Stimulated activated CD4-positive, alpha-beta T cell treated with anti-CD3 and anti-CD28 coated beads, Interleukin-1b, Interleukin-23, amount 100 ng/mL, for 4 hours (primary cell): Measurements from ENCODE around the gene DENND1A.
"Not testable (repeated sequence)": the region's sequence is repeated elsewhere in the genome, so short reads cannot be mapped to it uniquely, and the experiment has no call there.

Experiments
- DNase-seq, 2 donors: peaks; one replicate each; pipeline ENCODE4 v3.0.0-alpha.2; 2020; ENCODE audit warnings: low read depth in 2 of 2

DENND1A gene

DNA sequence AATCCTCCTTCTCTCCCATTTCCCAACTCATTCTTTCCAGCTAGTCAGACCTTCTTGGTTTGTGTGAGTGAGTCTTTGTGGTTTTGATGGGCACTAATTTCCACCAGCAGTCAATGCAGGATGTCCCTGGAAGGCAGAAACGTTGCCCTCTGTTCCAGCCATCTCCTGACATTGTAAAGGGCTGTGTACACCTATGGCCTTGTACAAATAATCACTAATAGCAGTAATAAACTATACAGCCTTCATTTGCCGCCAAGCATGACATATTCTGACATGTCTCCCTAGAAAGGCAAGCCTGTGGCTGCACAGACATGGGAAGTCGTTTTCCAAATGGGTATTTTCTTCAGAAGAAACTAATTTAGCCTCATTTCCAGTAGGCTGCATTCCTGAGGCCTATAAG, 18.4 kb upstream of the DENND1A start:
- DNase-seq = no peak

- DNase-seq = no peak
Measured at GRCh38 chr9:123947326-123947725, 17.4 kb upstream of the DENND1A start.

DNA sequence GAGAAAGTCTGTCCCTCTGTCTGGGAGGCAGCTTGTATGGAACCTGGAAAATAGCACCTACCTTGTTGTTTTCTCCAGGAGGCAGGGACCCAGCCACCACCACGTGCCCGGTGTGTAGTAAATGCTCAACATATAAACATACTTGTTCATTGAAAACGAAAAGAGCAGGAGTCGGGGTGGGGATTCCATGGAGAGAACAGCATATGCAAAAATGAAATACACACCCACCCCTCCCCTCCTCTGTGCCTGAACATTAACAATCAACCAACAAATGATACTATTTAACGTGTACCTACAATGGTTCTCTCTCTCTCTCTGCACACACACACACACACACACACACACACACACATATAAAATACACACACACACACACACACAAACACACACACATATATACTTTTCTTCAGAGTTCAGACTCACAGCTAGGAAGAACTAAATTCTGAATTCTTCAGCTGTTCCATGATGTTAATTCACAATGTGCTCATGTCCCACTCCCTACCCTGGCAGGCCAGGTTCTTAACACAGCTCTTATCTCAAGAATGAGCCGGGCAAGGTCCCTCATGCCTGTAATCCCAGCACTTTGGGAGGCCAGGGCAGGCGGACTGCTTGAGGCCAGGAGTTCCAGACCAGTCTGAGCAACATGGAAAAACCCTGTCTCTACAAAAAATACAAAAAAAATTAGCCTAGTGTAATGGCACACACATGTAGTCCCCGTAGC, 16.3 kb upstream of the DENND1A start:
- no peak for DNase-seq

DNA sequence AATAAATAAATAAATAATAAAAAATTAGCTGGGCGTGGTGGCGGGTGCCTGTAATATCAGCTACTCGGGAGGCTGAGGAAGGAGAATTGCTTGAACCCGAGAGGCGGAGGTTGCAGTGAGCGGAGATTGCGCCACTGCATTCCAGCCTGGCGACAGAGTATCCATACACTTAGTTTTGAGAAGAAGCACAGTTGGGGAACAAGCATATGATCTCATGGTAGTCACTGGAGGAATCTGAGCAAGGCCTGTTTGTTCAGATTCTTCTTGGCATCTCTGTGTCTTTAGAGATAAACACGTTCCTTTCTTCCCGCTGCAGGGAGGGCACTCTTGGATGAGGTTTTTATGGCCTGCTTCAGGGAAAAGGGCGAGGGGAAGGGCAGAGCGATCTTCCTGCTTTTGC, 15.6 kb upstream of the DENND1A start:
- DNase-seq = no peak

GRCh38 chr9:123944464-123944863, 14.5 kb upstream of the DENND1A start:
- not testable (repeated sequence) for DNase-seq

DNA sequence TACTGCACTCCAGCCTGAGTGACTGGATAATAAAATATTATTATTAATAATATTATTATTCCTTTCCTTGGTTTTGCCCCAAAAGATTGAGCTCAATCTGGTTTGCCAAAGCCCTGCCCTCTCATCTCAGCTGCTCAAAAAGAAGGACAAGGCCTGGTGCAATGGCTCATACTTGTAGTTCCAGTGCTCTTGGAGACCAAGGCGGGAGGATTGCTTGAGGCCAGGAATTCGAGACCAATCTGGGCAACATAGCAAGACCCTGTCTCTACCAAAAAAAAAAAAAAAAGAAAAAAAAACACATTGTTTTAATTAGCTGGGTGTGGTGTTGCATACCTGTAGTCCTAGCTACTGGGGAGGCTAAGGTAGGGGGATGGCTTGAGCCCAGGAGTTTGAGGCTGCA, 13.7 kb upstream of the DENND1A start:
- DNase-seq = no peak

DNA sequence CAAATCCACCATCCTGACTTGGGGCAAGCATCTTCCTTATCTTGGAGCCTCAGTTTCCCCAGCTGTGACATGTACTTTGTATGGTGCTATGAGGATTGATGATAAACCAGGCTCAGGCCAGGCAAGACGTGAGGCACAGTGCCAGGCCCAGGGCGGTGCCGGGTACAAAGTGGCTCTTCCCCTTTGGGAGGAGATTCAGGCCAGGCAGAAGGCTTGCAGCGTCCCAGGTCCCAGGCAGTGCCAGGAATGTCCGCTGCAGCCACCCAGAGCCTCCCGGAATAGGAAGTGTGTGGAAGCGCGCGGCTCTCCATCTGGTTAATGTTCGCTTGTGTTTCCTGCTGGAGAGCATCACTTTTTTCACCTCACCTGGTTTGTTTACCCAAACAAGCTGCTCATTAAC, 12.6 kb upstream of the DENND1A start:
- DNase-seq = no peak

GRCh38 chr9:123941524-123942070, 11.7 kb upstream of the DENND1A start:
- DNase-seq = no peak

DNA sequence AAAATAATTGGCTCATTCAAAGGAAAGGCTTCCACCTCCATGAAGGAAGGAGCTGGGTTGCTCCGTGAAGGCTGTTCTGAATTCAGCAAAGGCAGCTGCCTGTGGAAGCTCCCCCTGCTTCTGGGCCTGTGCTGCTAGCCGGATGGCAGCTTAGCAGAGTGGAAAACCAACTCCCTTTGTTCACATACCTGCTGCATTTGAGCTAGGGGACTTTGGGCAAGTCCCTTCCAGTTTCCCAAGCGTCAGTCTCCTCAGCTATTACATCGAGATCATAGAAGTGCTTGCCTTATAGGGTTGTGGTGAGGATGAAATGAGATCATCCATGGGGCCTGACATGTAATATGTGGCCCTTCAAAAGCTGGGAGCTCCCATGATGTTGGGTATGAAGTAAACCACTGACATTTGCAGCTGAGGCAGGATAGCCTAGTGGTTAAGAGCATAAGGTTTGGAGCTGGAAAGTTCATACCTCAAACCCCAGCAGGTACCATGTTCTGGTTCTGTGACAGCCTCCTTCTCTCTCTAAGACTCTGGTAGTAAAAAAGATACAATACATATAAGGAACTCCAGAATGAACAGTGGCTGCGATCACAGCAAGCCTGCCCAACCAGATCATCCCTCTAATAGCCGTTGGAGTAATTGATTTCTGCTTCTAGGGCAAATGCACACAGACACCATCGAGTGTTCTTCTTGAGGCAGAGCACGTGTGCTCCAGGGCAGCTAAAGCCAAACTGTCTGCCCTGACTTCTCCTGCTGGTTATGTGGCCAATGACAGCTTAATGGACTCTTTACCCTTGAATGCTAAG, 11.0 kb upstream of the DENND1A start:
- no peak for DNase-seq

DNA sequence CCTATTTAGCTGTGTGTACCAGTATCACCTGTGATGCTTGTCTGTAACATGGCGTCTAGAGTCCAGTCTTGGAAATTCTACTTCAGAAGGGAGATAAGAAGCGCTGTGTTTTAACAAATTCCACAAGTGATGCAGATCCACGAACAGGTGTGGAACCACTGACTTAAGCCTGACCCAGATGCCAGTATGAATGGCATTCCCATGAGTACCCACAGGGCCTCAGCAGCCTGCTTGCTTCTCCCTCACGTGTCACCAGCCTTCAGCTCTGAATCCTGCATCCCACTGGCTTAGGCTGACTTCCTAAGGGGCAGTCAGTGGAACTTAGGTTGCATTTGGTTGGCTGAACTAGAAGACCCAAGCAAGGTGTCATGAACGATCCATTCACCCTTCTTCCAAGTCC, 8.5 kb upstream of the DENND1A start:
- DNase-seq = no peak

- DNase-seq = not testable (repeated sequence)
Measured at GRCh38 chr9:123936575-123936974, 6.6 kb upstream of the DENND1A start.

GRCh38 chr9:123933440-123934212, 3.7 kb upstream of the DENND1A start:
- no peak for DNase-seq

GRCh38 chr9:123929177-123929869, 603 bp downstream of the DENND1A start:
- peak in 1 of 2 donors; percentile 33 for DNase-seq

- no peak for DNase-seq
Measured at GRCh38 chr9:123928533-123929176, 1.3 kb downstream of the DENND1A start.

DNA sequence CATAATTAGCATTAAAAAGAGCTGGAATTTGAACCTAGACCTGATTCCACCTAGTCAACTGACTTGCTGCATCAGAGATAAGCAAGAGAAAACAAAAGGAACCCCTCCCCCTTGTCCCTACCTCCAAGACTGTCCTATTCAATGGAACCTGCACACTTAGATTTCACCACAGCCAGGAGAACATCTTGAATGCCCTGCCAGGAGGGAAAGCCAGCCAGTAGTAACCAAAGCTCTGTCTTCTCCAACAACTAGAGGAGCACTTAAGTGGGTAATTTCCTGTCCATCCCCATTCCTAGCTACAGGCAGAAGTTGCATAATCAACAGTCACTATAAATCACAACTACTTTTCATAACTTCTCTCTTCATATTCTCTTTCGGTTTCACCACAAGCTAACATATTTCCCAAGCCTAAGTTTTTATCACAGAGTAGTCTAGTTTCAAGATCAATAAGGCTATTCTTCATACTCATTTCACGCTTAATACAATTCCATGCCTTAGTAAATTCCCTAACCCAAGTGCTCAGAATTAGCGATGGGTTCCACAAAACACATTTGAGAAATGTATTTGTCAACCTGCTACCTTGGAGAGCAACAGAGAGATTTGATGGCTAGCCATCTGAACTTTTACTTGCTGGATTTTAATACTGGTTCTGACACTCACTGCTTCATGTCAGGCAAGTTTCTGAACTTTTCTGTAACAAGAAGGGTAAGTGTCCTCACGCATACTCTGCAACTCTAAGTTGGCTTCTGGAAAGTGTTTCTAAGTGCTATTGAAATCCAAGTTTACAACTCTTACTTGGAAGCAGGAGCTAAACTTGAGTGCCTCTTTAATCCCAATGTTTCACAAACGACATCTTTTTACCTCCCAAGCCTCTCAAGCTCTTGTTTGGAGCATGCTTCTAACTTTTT, 2.0 kb downstream of the DENND1A start:
- DNase-seq = no peak

DNA sequence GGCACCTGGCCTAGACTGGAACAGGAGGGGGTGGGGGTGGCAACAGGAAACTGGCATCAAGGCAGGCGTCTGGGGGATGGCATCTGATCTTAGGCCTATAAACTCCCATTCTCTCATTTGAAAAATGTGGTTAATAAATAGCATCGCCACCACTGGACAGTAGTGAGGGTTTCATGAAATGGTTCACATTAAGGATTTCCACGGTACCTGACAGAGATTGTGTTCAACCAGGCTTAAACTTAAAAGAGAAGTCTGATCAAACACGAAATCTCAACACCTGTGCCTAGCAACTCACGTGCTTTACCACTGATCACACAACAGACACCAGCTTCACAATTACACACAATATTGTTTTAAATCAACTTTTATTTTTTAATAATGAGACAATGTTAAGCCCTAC, 3.0 kb downstream of the DENND1A start:
- DNase-seq = no peak

GRCh38 chr9:123925819-123926218, 4.1 kb downstream of the DENND1A start:
- no peak for DNase-seq

DNA sequence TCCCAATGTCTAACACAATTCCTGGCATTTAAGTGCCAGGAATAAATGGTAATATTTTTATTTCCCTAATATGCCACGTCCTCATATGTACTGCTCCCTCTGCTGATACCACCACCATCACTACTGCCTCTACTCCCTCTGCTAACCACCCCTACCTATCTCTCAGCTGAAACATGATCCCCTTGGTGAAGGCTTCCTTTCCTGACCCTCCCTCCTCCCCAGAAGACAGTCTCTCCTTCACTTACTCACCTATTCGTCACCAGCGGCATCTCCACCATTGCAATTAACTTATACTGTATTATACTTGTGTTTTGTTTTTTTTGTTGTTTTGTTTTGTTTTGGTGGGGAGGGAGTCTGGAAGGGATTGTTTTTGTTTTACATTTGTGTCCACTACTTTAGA, 4.8 kb downstream of the DENND1A start:
- DNase-seq = no peak

DNA sequence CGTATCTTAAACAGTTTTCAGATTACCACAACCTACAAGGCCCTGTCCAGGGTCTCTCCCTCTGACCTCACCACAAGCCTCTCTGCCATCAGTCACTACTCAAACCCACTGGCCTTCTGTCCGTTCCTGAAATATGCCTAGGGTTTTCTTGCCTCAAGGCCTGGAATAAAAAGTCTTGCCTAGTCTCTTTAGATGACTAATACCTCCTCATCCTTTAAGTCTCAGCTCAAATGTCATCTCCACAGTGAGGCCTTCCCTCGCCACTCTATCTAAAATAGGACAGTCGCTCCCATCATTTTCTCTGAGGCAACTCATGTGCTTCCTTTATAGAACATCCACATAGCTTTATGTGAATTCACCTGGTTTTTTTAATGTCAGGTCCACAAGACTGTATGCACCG, 5.2 kb downstream of the DENND1A start:
- no peak for DNase-seq

- DNase-seq = no peak
Measured at GRCh38 chr9:123923884-123924283, 6.0 kb downstream of the DENND1A start.
